Measurements from ENCODE around the gene UST. TPM values are rescaled to one million over a fixed set of nuclear protein-coding genes. Genes with fewer than 3 reads are reported as not detected.

The UST gene
- total and polyA plus RNA-seq, 2 of the 8 experiments (the other 6 are each of a cell fraction or from before 2014, with no cell fraction given): 13.5 to 34.5 TPM

- H3K4me2 ChIP-seq (ENCODE audit: insufficient read depth in 1 of 2, low read depth in 2 of 2, low read length in 2 of 2): no peak overlapping the region
- POLR2A ChIA-PET (ENCODE audit: partially characterized antibody): no interaction called here
- 0 out of 4 replicates have a peak, but pooled peaks cover 0 to 5% of the 10 kb centered on the region in 2 experiments for H3K9me3 ChIP-seq (ENCODE audit: insufficient read depth in 2 of 2, low read depth in 1 of 2, low read length in 1 of 2)
- no peaks in the 10 kb centered on the region for H3K36me3 ChIP-seq (ENCODE audit: control insufficient read depth in 2 of 4, insufficient read depth in 4 of 4, low read length in 3 of 4)
- H4K8ac ChIP-seq (ENCODE audit: extremely low read depth, insufficient read depth, low read length): no peak overlapping the region
- FAIRE-seq (no peak), DNase-seq (ENCODE audit: low read depth in 1 of 2, low spot score in 2 of 2) (no peak)
- no peak overlapping the region for H3K14ac ChIP-seq (ENCODE audit: insufficient read length)
- H3K9ac ChIP-seq (replicated peaks in 1 of 4; ENCODE audit: extremely low read depth in 1 of 4, low read depth in 3 of 4, low read length in 3 of 4): no peak overlapping the region
- H2BK12ac ChIP-seq (ENCODE audit: low read depth, low read length): no peak overlapping the region
- H3K4me1 ChIP-seq (replicated peaks in 1 of 4; ENCODE audit: control insufficient read depth in 3 of 4, insufficient read depth in 4 of 4, low read length in 3 of 4): no peaks in the 10 kb centered on the region
- H3K4me3 ChIP-seq (ENCODE audit: extremely low read depth in 1 of 4, insufficient read depth in 2 of 4, low read depth in 3 of 4, low read length in 4 of 4): no peak overlapping the region
- no peaks in the 10 kb centered on the region for H3K27me3 ChIP-seq (replicated peaks in 1 of 4; ENCODE audit: control insufficient read depth in 3 of 4, extremely low read depth in 1 of 4, insufficient read depth in 3 of 4, low read length in 3 of 4)
- no peaks in the 10 kb centered on the region for H3K79me1 ChIP-seq (ENCODE audit: low read depth, low read length)
- WGBS, 2 experiments (ENCODE audit: extremely low coverage in 1 of 2, insufficient coverage in 1 of 2, insufficient read length in 1 of 2, insufficient replicate concordance in 2 of 2, low coverage in 1 of 2, low lambda C conversion rate in 2 of 2, missing lambda C conversion rate in 1 of 2): 100% methylated on average over 2 of the region's 2 CpGs; no CpG with 5 or more reads in 1 of the 2 experiments
- no peaks in the 10 kb centered on the region for H3K23me2 ChIP-seq (ENCODE audit: low read depth, low read length)
- H4K5ac ChIP-seq (ENCODE audit: insufficient read length, low read depth, low read length): no peak overlapping the region
- H3K18ac ChIP-seq (ENCODE audit: extremely low read depth, low read length): no peak overlapping the region
- no peak overlapping the region for H2AK5ac ChIP-seq (ENCODE audit: low read depth, low read length)
- no peak overlapping the region for H2BK120ac ChIP-seq (replicated peaks; ENCODE audit: low read depth, low read length)
- no peaks in the 10 kb centered on the region for H3K79me2 ChIP-seq (ENCODE audit: control insufficient read depth in 1 of 2, insufficient read depth in 2 of 2, low read length in 2 of 2)
- H3K56ac ChIP-seq (replicated peaks; ENCODE audit: insufficient read length, low read depth, low read length): no peak overlapping the region
- H2AFZ ChIP-seq (ENCODE audit: low read length): no peak overlapping the region
- H2BK5ac ChIP-seq (ENCODE audit: low read depth, low read length): no peak overlapping the region
- H3K4ac ChIP-seq (replicated peaks; ENCODE audit: insufficient read length, low read depth, low read length): no peak overlapping the region
- H4K91ac ChIP-seq (replicated peaks; ENCODE audit: insufficient read length, low read length): no peak overlapping the region
- no peaks in the 10 kb centered on the region for H4K20me1 ChIP-seq (replicated peaks in 1 of 2; ENCODE audit: control insufficient read depth in 1 of 2, insufficient read depth in 2 of 2, low read length in 2 of 2)
- H3K23ac ChIP-seq (ENCODE audit: insufficient read length): no peak overlapping the region
- CTCF ChIA-PET (ENCODE audit: partially characterized antibody): no interaction called here
- H2BK20ac ChIP-seq (ENCODE audit: low read length): no peak overlapping the region
- H3K27ac ChIP-seq (ENCODE audit: low read depth, low read length): no peak overlapping the region
- no peak for TF ChIP-seq SP4 (IDR thresholded peaks at IDR 0.05; ENCODE audit: low read length)
- TF ChIP-seq USF2 (IDR thresholded peaks at IDR 0.05; ENCODE audit: low read length): no peak
- no peak for TF ChIP-seq RBBP5 (IDR thresholded peaks at IDR 0.05; ENCODE audit: borderline replicate concordance, low read depth, low read length)
- TF ChIP-seq GTF2F1 (IDR thresholded peaks at IDR 0.05; ENCODE audit: borderline replicate concordance, low read depth, low read length): no peak
- TF ChIP-seq MAX (IDR thresholded peaks at IDR 0.05): no peak
- TF ChIP-seq RAD21 (IDR thresholded peaks at IDR 0.05 in 1 of 2, conservative IDR thresholded peaks at IDR 0.05 in 1 of 2; ENCODE audit: low read depth in 2 of 2, low read length in 2 of 2): no peak
- TF ChIP-seq NANOG (IDR thresholded peaks at IDR 0.05; ENCODE audit: insufficient read depth, low read depth, low read length, poor library complexity, severe bottlenecking): no peak
- TF ChIP-seq SIRT6 (IDR thresholded peaks at IDR 0.05; ENCODE audit: low read length): no peak
- TF ChIP-seq YY1 (IDR thresholded peaks at IDR 0.05; ENCODE audit: low read depth, low read length): no peak
- no peak for TF ChIP-seq PHF8 (conservative IDR thresholded peaks at IDR 0.05; ENCODE audit: low read depth, low read length)
- no peak overlapping the region for H2BK15ac ChIP-seq (ENCODE audit: low read length)
Observed at GRCh38 chr6:149112976-149113375, 366.1 kb downstream of the UST start.

Data from H1 (cell line).